GM12874 (cell line): ENCODE measurements around the gene COL13A1.

ENCODE experiments used
- TF ChIP-seq, protein P1 (sequence below): IDR thresholded peaks from 2 replicates; pipeline ENCODE4 v1.5.1; 2011; ENCODE audit warnings: low read depth, mild to moderate bottlenecking, control low read depth, low read length, moderate library complexity; ENCODE audit not compliant: insufficient read depth

The COL13A1 gene

GRCh38 chr10:69890065-69890847 lies 88.5 kb downstream of the COL13A1 start:
- TF ChIP-seq, protein P1, sequence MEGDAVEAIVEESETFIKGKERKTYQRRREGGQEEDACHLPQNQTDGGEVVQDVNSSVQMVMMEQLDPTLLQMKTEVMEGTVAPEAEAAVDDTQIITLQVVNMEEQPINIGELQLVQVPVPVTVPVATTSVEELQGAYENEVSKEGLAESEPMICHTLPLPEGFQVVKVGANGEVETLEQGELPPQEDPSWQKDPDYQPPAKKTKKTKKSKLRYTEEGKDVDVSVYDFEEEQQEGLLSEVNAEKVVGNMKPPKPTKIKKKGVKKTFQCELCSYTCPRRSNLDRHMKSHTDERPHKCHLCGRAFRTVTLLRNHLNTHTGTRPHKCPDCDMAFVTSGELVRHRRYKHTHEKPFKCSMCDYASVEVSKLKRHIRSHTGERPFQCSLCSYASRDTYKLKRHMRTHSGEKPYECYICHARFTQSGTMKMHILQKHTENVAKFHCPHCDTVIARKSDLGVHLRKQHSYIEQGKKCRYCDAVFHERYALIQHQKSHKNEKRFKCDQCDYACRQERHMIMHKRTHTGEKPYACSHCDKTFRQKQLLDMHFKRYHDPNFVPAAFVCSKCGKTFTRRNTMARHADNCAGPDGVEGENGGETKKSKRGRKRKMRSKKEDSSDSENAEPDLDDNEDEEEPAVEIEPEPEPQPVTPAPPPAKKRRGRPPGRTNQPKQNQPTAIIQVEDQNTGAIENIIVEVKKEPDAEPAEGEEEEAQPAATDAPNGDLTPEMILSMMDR, result no peak

- TF ChIP-seq, protein P1, result no peak
Observed at GRCh38 chr10:69891057-69891617, 89.4 kb downstream of the COL13A1 start.

DNA sequence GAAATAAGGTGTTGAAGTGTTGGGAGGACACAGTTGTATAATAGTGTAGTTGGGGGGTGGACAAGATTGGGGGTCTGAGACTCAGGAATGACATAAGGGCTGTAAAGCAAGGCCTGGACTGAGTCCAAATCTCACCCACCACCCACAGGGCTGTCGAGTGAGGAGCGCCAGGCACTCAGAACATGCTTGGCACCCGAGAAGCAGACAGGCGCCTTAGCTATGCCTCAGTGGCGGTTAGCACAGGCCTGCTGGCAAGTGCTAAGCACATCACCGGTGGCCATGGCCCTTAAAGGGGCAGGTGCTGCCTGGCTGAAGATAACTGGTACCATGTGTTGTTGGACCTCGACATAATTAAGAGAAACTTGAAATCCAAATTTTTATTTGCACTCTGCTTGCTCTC lies 90.7 kb downstream of the COL13A1 start:
- TF ChIP-seq, protein P1, result no peak

GRCh38 chr10:69892816-69893215 lies 91.1 kb downstream of the COL13A1 start:
- TF ChIP-seq, protein P1, result no peak

DNA sequence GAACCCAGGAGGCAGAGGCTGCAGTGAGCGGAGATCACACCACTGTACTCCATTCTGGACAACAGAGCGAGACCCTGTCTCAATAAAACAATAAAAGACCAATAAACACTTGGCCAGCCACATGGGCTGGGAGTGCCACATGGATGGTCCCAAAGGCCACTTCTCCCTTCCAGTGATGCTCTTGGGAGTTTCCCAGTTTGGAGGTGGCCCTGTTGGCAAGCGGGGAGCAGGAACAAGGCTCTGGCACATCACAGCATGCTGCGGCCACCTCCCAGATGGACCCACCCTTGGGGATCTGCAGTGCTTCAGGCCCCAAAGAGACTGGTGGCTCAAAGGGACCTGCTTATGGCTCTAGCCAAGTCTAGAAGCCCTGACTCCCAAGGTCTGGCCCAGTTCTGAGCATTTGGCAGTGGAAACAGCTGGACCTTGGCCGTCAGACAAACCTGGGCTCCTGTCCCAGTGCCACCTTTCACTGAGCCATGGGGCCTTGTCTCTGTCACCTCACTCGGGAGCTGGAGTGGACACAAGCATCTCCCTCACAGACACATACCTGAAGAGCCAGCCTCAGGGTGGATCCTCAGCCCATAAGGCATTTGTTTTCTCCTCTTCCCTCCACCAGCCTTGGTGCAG lies 91.7 kb downstream of the COL13A1 start:
- TF ChIP-seq, protein P1, result no peak

- TF ChIP-seq, protein P1, result no peak
Observed at GRCh38 chr10:69894156-69894555, 92.5 kb downstream of the COL13A1 start.

DNA sequence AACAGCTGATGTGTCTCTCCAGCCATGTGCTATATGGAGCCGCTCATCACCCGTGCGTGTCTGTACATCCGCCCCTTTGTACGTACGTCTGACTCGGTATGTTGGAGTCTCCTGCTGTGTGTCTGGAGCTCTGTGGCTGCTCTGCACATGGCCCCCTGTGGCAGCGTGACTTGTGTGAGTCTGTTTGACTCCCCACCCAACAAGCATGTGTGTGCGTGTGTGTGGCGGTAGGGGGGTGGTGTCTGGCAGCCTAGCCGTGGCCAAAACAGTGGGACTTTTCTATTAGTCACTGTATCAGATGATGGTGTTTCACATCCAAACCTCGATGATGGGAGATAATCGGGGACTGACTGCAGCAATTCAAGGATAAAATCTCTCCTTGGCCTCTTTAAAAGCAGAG lies 94.1 kb downstream of the COL13A1 start:
- TF ChIP-seq, protein P1, result no peak
